Left lung (tissue), 10 donors: Measurements from ENCODE around the gene ANKRD33B. TPM values are rescaled to one million over a fixed set of nuclear protein-coding genes. Genes with fewer than 3 reads are reported as not detected.

Source experiments
- ATAC-seq: fragments of 200-7000 bp; cut with Tn5 transposase; one replicate; pipeline ENCODE4 v1.9.1; 2020; ENCODE audit warnings: moderate library complexity
- DNase-seq, 4 donors: peaks; one replicate each; pipeline ENCODE4 v3.0.0-alpha.2; 2013 to 2020
- H3K27ac ChIP-seq, 2 donors: fragments of 200-600 bp; sonication (generic) in 1 of 2; one replicate each; pipeline versions ENCODE4 v1.5.0 to v1.8.0; 2020 to 2021
- H3K27me3 ChIP-seq, 2 donors: fragments of 200-600 bp; sonication (generic) in 1 of 2; one replicate each; pipeline versions ENCODE4 v1.5.0 to v1.8.0; 2020 to 2021
- H3K36me3 ChIP-seq, 2 donors: fragments of 200-600 bp; sonication (generic) in 1 of 2; one replicate each; pipeline versions ENCODE4 v1.5.0 to v1.8.0; 2020 to 2021
- H3K4me1 ChIP-seq, 2 donors: fragments of 200-600 bp; one replicate each; pipeline ENCODE4 v1.8.0; 2021
- H3K4me3 ChIP-seq, 2 donors: fragments of 200-600 bp; sonication (generic) in 1 of 2; one replicate each; pipeline versions ENCODE4 v1.5.0 to v1.8.0; 2020 to 2021; ENCODE audit warnings: mild to moderate bottlenecking in 1 of 2
- H3K9me3 ChIP-seq, 2 donors: fragments of 200-600 bp; sonication (generic) in 1 of 2; one replicate each; pipeline versions ENCODE4 v1.5.0 to v1.8.0; 2020 to 2021
- CTCF ChIP-seq, 2 donors: fragments of 200-600 bp; sonication (generic) in 1 of 2; IDR thresholded peaks; one replicate each; pipeline versions ENCODE4 v1.5.0 to v1.8.0; 2021; ENCODE audit warnings: antibody characterized with exemption in 2 of 2
- intact Hi-C, 2 donors: fragments of 100-400 bp; cut with DNase I; formaldehyde crosslinking; loops; one replicate each; pipeline versions ENCODE4 v1.11.2 to v1.14.2; 2022
- polyA plus RNA-seq, 6 donors: library from polyadenylated mRNA; unstranded; fragments of 120-200 nt; gene quantifications; one replicate each; pipeline ENCODE4 v1.2.1, GENCODE V29; 2013; ENCODE audit not compliant: insufficient read length in 6 of 6
- total RNA-seq, 2 donors: library from RNA; stranded (reverse); fragmentation: NEBNext Ultra II Directional; extraction: Animal tissue kit (Norgen Biotek cat#: 25700); gene quantifications; one replicate each; pipeline ENCODE4 v1.2.1, GENCODE V29; 2021
- donor health status: DM: no; HTN: yes; CAD: no.
- donor health status: DM: no; HTN: no; CAD: no.

ANKRD33B gene
- total and polyA plus RNA-seq, 8 donors: 0.53 to 6.3 (median 0.69) TPM

- Histone ChIP-seq H3K27me3 (no peaks in the 10 kb centered on the region), H3K4me1 (peaks cover 6 to 42% of the 10 kb centered on the region in 2 donors), H3K9me3 (no peaks in the 10 kb centered on the region), H3K4me3 (no peak overlapping the region), H3K27ac (no peak overlapping the region), H3K36me3 (no peaks in the 10 kb centered on the region)
- no peak for TF ChIP-seq CTCF (IDR thresholded peaks at IDR 0.05)
- intact Hi-C loops: no loop called here
- DNase-seq: no peak
- ATAC-seq: no peak
These were observed 136.1 kb downstream of the ANKRD33B start for GRCh38 chr5:10699987-10700386.

- Histone ChIP-seq H3K36me3 (no peaks in the 10 kb centered on the region), H3K27ac (no peak overlapping the region), H3K9me3 (no peaks in the 10 kb centered on the region), H3K4me3 (no peak overlapping the region), H3K27me3 (no peaks in the 10 kb centered on the region), H3K4me1 (peaks cover 6 to 42% of the 10 kb centered on the region in 2 donors)
- intact Hi-C loops: no loop called here
- ATAC-seq: no peak
- no peak for TF ChIP-seq CTCF (IDR thresholded peaks at IDR 0.05)
- DNase-seq: no peak
These were observed 136.6 kb downstream of the ANKRD33B start for GRCh38 chr5:10700516-10700915.

- Histone ChIP-seq H3K36me3 (no peaks in the 10 kb centered on the region), H3K27me3 (no peaks in the 10 kb centered on the region), H3K27ac (no peak overlapping the region), H3K4me3 (no peak overlapping the region), H3K9me3 (no peaks in the 10 kb centered on the region), H3K4me1 (peaks cover 6 to 44% of the 10 kb centered on the region in 2 donors)
- ATAC-seq: peak; percentile 67
- peak; percentile 56 to 74 for TF ChIP-seq CTCF (IDR thresholded peaks at IDR 0.05)
- peak in 2 of 4 donors; percentile 11 to 42 for DNase-seq
- intact Hi-C loops: no loop called here
These were observed 137.7 kb downstream of the ANKRD33B start for GRCh38 chr5:10701567-10702039.

GRCh38 chr5:10702040-10702629 lies 138.3 kb downstream of the ANKRD33B start:
- no peaks in the 10 kb centered on the region for H3K27me3 ChIP-seq
- peak; percentile 58 for ATAC-seq
- H3K4me3 ChIP-seq: no peak overlapping the region
- no peaks in the 10 kb centered on the region for H3K36me3 ChIP-seq
- no peaks in the 10 kb centered on the region for H3K9me3 ChIP-seq
- H3K4me1 ChIP-seq: peaks cover 6 to 44% of the 10 kb centered on the region in 2 donors
- H3K27ac ChIP-seq: peak overlapping the region in 1 of 2 donors; percentile 13
- intact Hi-C loops: no loop called here
- TF ChIP-seq CTCF (IDR thresholded peaks at IDR 0.05): no peak
- no peak for DNase-seq

- Histone ChIP-seq H3K36me3 (no peaks in the 10 kb centered on the region), H3K4me1 (peaks cover 6 to 44% of the 10 kb centered on the region in 2 donors), H3K27ac (peak overlapping the region in 1 of 2 donors; percentile 38), H3K4me3 (no peak overlapping the region), H3K27me3 (no peaks in the 10 kb centered on the region), H3K9me3 (no peaks in the 10 kb centered on the region)
- intact Hi-C loops: no loop called here
- DNase-seq (no peak), ATAC-seq (peak; percentile 63)
- no peak for TF ChIP-seq CTCF (IDR thresholded peaks at IDR 0.05)
These were observed 139.1 kb downstream of the ANKRD33B start for GRCh38 chr5:10702911-10703491.
